K562 (cell line): ENCODE measurements around the gene GINS3. TPM values are rescaled to one million over a fixed set of nuclear protein-coding genes. Genes with fewer than 3 reads are reported as not detected.
A peak's percentile ranks its signal among the peaks of the same experiment; 100 is the strongest.

Experiments used
- CLOCK ChIP-seq: fragments of 250-450 bp; sonication (Bioruptor Pico); IDR thresholded peaks from 2 replicates; pipeline ENCODE4 v1.4.0; 2020; ENCODE audit warnings: mild to moderate bottlenecking, moderate library complexity, borderline replicate concordance
- ETV5 ChIP-seq: sonication (generic); formaldehyde crosslinking; IDR thresholded peaks from 2 replicates; pipeline ENCODE4 v1.4.0; 2020; ENCODE audit warnings: low read depth, mild to moderate bottlenecking, missing genetic modification reagents
- HDAC1 ChIP-seq, 2 experiments: fragments of 450-650 bp; IDR thresholded peaks; 2 replicates each; pipeline ENCODE4 v1.6.1; 2016 to 2017; ENCODE audit warnings: inconsistent platforms in 1 of 2, mild to moderate bottlenecking in 1 of 2, moderate library complexity in 1 of 2
- HDAC8 ChIP-seq: fragments of 450-650 bp; IDR thresholded peaks from 2 replicates; pipeline ENCODE4 v1.6.1; 2016; ENCODE audit warnings: mild to moderate bottlenecking, missing genetic modification characterization, moderate library complexity, missing compliant biosample characterization
- PRMT5 ChIP-seq: sonication (generic); formaldehyde crosslinking; IDR thresholded peaks from 2 replicates; pipeline ENCODE4 v1.5.0; 2020; ENCODE audit warnings: missing genetic modification reagents
- RBM39 ChIP-seq: fragments of 200-400 bp; formaldehyde crosslinking; optimal IDR thresholded peaks from 2 replicates; pipeline ENCODE3; 2018; ENCODE audit warnings: low read depth, low read length
- SMARCC2 ChIP-seq: fragments of 450-650 bp; IDR thresholded peaks from 2 replicates; pipeline ENCODE4 v1.6.1; 2017; ENCODE audit warnings: antibody characterized with exemption, moderate library complexity, mild to moderate bottlenecking, low read depth
- ZNF143 ChIP-seq: sonication (generic); formaldehyde crosslinking; IDR thresholded peaks from 2 replicates; pipeline ENCODE4 v1.9.0; 2022; ENCODE audit warnings: mild to moderate bottlenecking, missing genetic modification reagents
- ZNF232 ChIP-seq: sonication (generic); formaldehyde crosslinking; IDR thresholded peaks from 2 replicates; pipeline ENCODE4 v1.8.0; 2022; ENCODE audit warnings: mild to moderate bottlenecking, missing genetic modification reagents
- ZNF41 ChIP-seq: fragments of 250-450 bp; sonication (Bioruptor Pico); conservative IDR thresholded peaks from 2 replicates; pipeline ENCODE4 v1.4.0; 2020; ENCODE audit warnings: mild to moderate bottlenecking
- ZNF583 ChIP-seq: fragments of 250-450 bp; sonication (Bioruptor Pico); IDR thresholded peaks from 2 replicates; pipeline ENCODE4 v1.4.0; 2020
- ZNF668 ChIP-seq: fragments of 250-450 bp; sonication (Bioruptor Pico); IDR thresholded peaks from 2 replicates; pipeline ENCODE4 v1.8.0; 2022; ENCODE audit warnings: mild to moderate bottlenecking, inconsistent platforms
- ZNF76 ChIP-seq: fragments of 250-450 bp; sonication (Bioruptor Pico); IDR thresholded peaks from 2 replicates; pipeline ENCODE4 v1.4.0; 2020; ENCODE audit warnings: mild to moderate bottlenecking, moderate library complexity, borderline replicate concordance
- polyA plus RNA-seq, 8 experiments: library from polyadenylated mRNA; depleted of rRNA in 4 of 8; stranded (reverse) in 5 of 8; unstranded in 3 of 8; fragments of >200 nt; fragmentation: Nextera tagmentation in 2 of 8; fragmentation: Illumina TruSeq in 1 of 8; extraction: Ambion mirVana in 2 of 8; extraction: Trizol in 1 of 8; gene quantifications; 2 replicates each; pipeline versions ENCODE4 v1.2.1 to v1.2.3, GENCODE V29; 2011 to 2014; ENCODE audit warnings: inconsistent platforms in 1 of 8, missing spikeins in 1 of 8
- total RNA-seq, 7 experiments: library from RNA; depleted of rRNA in 6 of 7; stranded (reverse); fragments of >200 nt in 6 of 7; fragmentation: Illumina TruSeq in 2 of 7; extraction: Trizol in 2 of 7; gene quantifications; 2 replicates each; pipeline versions ENCODE4 v1.2.1 to v1.2.3, GENCODE V29; 2011 to 2021; ENCODE audit warnings: low replicate concordance in 1 of 7
- TF ChIP-seq, protein P1 (sequence below): sonication (generic); formaldehyde crosslinking; IDR thresholded peaks from 2 replicates; pipeline ENCODE4 v1.8.0; 2022; ENCODE audit warnings: mild to moderate bottlenecking, missing genetic modification reagents
- TF ChIP-seq, protein P2 (sequence below): sonication (generic); formaldehyde crosslinking; IDR thresholded peaks from 2 replicates; pipeline ENCODE4 v1.8.1; 2023; ENCODE audit warnings: mild to moderate bottlenecking, missing genetic modification reagents
- TF ChIP-seq, protein P3 (sequence below): sonication (generic); formaldehyde crosslinking; IDR thresholded peaks from 2 replicates; pipeline ENCODE4 v1.9.0; 2022; ENCODE audit warnings: mild to moderate bottlenecking, missing genetic modification reagents
- TF ChIP-seq, protein P4 (sequence below), 2 experiments: fragments of 450-650 bp; IDR thresholded peaks; 2 replicates each; pipeline ENCODE4 v1.6.1; 2016

The GINS3 gene
- total and polyA plus RNA-seq, 9 of the 15 experiments (the other 6 are each of a cell fraction or from before 2014, with no cell fraction given), result 17.8 to 31.9 (median 25.4) TPM

DNA sequence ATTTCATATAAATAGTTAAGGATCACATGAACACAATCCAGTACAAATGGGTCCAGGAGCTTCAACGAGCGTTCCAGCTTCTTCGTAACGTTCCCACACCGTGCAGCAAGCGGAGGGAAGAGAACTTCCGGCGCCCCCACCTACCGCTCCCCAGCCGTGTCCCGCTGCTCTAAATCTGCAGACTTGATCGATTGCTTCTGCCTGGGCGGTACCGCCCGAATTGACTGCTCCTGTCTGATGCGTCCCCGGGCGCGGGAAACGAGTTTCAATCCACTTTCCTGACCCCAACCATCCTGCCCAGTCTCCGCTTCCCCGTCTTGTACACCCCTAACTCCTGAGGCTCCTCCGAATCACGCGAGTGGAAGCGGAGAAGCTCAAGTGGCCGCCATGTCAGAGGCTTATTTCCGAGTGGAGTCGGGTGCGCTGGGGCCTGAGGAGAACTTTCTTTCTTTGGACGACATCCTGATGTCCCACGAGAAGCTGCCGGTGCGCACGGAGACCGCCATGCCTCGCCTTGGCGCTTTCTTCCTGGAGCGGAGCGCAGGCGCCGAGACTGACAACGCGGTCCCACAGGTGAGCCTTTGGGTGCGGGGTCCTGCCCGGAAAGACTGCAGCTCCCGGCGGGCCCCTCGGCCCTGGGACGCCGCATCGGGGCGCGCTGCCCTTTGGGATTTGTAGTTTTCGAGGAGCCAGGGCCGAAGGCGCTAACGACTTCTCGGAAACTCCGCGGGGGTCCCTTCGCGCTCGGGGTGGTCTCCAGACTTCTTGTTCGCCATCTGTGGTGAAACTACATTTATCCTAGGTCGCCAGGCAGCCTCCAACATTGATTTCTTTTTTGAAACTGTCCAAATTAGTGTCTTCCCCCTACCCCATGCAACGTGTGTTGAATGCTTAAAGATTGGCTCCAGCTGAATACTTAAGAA, at the start of gene GINS3 (continued):
- TF ChIP-seq CLOCK (CRISPR knock-in tag) (no peak), SMARCC2 (0 out of 2 replicates have a peak, but pooled peaks have one; percentile 14), PRMT5 (CRISPR knock-in tag) (no peak), ZNF668 (CRISPR knock-in tag) (no peak), ZNF41 (CRISPR knock-in tag) (no peak), HDAC8 (0 out of 2 replicates have a peak, but pooled peaks have one; percentile 22), HDAC1 (IDR thresholded peaks at IDR 0.05) (peak in 1 of 2 experiments; percentile 90; a peak in 2 of 4 replicates), ZNF232 (no peak), RBM39 (no peak), ZNF143 (peak; percentile 92), ZNF583 (CRISPR knock-in tag) (no peak; the same call in 1 of the 2 replicates), ZNF76 (peak; percentile 66), ETV5 (CRISPR knock-in tag) (peak; percentile 93)
- TF ChIP-seq, protein P1, sequence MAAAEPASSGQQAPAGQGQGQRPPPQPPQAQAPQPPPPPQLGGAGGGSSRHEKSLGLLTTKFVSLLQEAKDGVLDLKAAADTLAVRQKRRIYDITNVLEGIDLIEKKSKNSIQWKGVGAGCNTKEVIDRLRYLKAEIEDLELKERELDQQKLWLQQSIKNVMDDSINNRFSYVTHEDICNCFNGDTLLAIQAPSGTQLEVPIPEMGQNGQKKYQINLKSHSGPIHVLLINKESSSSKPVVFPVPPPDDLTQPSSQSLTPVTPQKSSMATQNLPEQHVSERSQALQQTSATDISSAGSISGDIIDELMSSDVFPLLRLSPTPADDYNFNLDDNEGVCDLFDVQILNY (CRISPR knock-in tag), result peak; percentile 91; the same call in 1 of the 2 replicates
- TF ChIP-seq, protein P2, sequence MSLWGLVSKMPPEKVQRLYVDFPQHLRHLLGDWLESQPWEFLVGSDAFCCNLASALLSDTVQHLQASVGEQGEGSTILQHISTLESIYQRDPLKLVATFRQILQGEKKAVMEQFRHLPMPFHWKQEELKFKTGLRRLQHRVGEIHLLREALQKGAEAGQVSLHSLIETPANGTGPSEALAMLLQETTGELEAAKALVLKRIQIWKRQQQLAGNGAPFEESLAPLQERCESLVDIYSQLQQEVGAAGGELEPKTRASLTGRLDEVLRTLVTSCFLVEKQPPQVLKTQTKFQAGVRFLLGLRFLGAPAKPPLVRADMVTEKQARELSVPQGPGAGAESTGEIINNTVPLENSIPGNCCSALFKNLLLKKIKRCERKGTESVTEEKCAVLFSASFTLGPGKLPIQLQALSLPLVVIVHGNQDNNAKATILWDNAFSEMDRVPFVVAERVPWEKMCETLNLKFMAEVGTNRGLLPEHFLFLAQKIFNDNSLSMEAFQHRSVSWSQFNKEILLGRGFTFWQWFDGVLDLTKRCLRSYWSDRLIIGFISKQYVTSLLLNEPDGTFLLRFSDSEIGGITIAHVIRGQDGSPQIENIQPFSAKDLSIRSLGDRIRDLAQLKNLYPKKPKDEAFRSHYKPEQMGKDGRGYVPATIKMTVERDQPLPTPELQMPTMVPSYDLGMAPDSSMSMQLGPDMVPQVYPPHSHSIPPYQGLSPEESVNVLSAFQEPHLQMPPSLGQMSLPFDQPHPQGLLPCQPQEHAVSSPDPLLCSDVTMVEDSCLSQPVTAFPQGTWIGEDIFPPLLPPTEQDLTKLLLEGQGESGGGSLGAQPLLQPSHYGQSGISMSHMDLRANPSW (CRISPR knock-in tag), result peak; percentile 74; the same call in 1 of the 2 replicates
- TF ChIP-seq, protein P3, sequence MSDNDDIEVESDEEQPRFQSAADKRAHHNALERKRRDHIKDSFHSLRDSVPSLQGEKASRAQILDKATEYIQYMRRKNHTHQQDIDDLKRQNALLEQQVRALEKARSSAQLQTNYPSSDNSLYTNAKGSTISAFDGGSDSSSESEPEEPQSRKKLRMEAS, result peak; percentile 83
- TF ChIP-seq, protein P4, sequence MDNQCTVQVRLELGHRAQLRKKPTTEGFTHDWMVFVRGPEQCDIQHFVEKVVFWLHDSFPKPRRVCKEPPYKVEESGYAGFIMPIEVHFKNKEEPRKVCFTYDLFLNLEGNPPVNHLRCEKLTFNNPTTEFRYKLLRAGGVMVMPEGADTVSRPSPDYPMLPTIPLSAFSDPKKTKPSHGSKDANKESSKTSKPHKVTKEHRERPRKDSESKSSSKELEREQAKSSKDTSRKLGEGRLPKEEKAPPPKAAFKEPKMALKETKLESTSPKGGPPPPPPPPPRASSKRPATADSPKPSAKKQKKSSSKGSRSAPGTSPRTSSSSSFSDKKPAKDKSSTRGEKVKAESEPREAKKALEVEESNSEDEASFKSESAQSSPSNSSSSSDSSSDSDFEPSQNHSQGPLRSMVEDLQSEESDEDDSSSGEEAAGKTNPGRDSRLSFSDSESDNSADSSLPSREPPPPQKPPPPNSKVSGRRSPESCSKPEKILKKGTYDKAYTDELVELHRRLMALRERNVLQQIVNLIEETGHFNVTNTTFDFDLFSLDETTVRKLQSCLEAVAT (IDR thresholded peaks at IDR 0.05), result peak in 1 of 2 experiments; percentile 100; a peak in 2 of 4 replicates
